Measurements from ENCODE around the gene MYG1. TPM values are rescaled to one million over a fixed set of nuclear protein-coding genes. Genes with fewer than 3 reads are reported as not detected.
A peak's percentile ranks its signal among the peaks of the same experiment; 100 is the strongest.

MYG1 gene
- total and polyA plus RNA-seq, 2 of the 13 experiments (the other 11 are each of a cell fraction or from before 2014, with no cell fraction given): 38.6 to 58.0 TPM

GRCh38 chr12:53299454-53300180 lies at the start of gene MYG1 (continued):
- TF ChIP-seq NPAS2 (CRISPR knock-in tag; IDR thresholded peaks at IDR 0.05; ENCODE audit: borderline replicate concordance) (no peak), SALL2 (CRISPR knock-in tag; IDR thresholded peaks at IDR 0.05) (no peak; the same call in 1 of the 2 replicates), RARG (CRISPR knock-in tag; IDR thresholded peaks at IDR 0.05; ENCODE audit: low read depth) (peak; percentile 71; the same call in 1 of the 2 replicates), ZNF670 (CRISPR knock-in tag; IDR thresholded peaks at IDR 0.05; ENCODE audit: borderline replicate concordance) (no peak; the same call in 1 of the 2 replicates), ZBTB43 (CRISPR knock-in tag; conservative IDR thresholded peaks at IDR 0.05) (no peak), RAD21 (CRISPR knock-in tag; IDR thresholded peaks at IDR 0.05) (no peak; the same call in 1 of the 2 replicates), EHMT2 (IDR thresholded peaks at IDR 0.05; ENCODE audit: borderline replicate concordance, low read depth, low read length) (no peak), IRF9 (CRISPR knock-in tag; IDR thresholded peaks at IDR 0.05; ENCODE audit: borderline replicate concordance) (peak; percentile 82; the same call in 1 of the 2 replicates), YY1 (IDR thresholded peaks at IDR 0.05; ENCODE audit: insufficient read depth, insufficient replicate concordance, low read depth, low read length) (peak; percentile 80), CBX5 (CRISPR knock-in tag; IDR thresholded peaks at IDR 0.05; ENCODE audit: borderline replicate concordance) (peak; percentile 66; the same call in 1 of the 2 replicates), WIZ (CRISPR knock-in tag; IDR thresholded peaks at IDR 0.05) (no peak), NCOR1 (IDR thresholded peaks at IDR 0.05; ENCODE audit: borderline replicate concordance, low read length) (0 out of 2 replicates have a peak, but pooled peaks have one; percentile 60), GATA4 (IDR thresholded peaks at IDR 0.05; ENCODE audit: borderline replicate concordance, low read depth) (0 out of 2 replicates have a peak, but pooled peaks have one; percentile 9)
- TF ChIP-seq, protein P1, sequence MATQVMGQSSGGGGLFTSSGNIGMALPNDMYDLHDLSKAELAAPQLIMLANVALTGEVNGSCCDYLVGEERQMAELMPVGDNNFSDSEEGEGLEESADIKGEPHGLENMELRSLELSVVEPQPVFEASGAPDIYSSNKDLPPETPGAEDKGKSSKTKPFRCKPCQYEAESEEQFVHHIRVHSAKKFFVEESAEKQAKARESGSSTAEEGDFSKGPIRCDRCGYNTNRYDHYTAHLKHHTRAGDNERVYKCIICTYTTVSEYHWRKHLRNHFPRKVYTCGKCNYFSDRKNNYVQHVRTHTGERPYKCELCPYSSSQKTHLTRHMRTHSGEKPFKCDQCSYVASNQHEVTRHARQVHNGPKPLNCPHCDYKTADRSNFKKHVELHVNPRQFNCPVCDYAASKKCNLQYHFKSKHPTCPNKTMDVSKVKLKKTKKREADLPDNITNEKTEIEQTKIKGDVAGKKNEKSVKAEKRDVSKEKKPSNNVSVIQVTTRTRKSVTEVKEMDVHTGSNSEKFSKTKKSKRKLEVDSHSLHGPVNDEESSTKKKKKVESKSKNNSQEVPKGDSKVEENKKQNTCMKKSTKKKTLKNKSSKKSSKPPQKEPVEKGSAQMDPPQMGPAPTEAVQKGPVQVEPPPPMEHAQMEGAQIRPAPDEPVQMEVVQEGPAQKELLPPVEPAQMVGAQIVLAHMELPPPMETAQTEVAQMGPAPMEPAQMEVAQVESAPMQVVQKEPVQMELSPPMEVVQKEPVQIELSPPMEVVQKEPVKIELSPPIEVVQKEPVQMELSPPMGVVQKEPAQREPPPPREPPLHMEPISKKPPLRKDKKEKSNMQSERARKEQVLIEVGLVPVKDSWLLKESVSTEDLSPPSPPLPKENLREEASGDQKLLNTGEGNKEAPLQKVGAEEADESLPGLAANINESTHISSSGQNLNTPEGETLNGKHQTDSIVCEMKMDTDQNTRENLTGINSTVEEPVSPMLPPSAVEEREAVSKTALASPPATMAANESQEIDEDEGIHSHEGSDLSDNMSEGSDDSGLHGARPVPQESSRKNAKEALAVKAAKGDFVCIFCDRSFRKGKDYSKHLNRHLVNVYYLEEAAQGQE (IDR thresholded peaks at IDR 0.05; ENCODE audit: borderline replicate concordance in 1 of 2, low read depth in 1 of 2, low read length in 2 of 2): no peak; a peak in 1 of 4 replicates
- TF ChIP-seq, protein P2, sequence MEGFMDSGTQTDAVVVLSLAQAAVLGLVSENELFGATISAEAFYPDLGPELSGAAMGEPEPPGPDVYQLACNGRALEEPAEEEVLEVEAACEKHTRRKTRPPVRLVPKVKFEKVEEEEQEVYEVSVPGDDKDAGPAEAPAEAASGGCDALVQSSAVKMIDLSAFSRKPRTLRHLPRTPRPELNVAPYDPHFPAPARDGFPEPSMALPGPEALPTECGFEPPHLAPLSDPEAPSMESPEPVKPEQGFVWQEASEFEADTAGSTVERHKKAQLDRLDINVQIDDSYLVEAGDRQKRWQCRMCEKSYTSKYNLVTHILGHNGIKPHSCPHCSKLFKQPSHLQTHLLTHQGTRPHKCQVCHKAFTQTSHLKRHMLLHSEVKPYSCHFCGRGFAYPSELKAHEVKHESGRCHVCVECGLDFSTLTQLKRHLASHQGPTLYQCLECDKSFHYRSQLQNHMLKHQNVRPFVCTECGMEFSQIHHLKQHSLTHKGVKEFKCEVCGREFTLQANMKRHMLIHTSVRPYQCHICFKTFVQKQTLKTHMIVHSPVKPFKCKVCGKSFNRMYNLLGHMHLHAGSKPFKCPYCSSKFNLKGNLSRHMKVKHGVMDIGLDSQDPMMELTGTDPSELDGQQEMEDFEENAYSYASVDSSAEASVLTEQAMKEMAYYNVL (CRISPR knock-in tag; IDR thresholded peaks at IDR 0.05; ENCODE audit: borderline replicate concordance): no peak; the same call in 1 of the 2 replicates
- TF ChIP-seq, protein P3, sequence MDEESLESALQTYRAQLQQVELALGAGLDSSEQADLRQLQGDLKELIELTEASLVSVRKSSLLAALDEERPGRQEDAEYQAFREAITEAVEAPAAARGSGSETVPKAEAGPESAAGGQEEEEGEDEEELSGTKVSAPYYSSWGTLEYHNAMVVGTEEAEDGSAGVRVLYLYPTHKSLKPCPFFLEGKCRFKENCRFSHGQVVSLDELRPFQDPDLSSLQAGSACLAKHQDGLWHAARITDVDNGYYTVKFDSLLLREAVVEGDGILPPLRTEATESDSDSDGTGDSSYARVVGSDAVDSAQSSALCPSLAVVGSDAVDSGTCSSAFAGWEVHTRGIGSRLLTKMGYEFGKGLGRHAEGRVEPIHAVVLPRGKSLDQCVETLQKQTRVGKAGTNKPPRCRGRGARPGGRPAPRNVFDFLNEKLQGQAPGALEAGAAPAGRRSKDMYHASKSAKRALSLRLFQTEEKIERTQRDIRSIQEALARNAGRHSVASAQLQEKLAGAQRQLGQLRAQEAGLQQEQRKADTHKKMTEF (CRISPR knock-in tag; IDR thresholded peaks at IDR 0.05): peak; percentile 89

Data from HepG2 (cell line).